CD4-positive, CD25-positive, alpha-beta regulatory T cell (primary cell): ENCODE results near the gene SV2C. TPM values are rescaled to one million over a fixed set of nuclear protein-coding genes. Genes with fewer than 3 reads are reported as not detected.

Source experiments
- ATAC-seq, 2 donors: fragments of 150-1000 bp; cut with Tn5 transposase; one replicate each; pipeline ENCODE4 v1.10.0; 2021; ENCODE audit warnings: low read depth in 2 of 2, moderate number of reproducible peaks in 2 of 2, moderate library complexity in 1 of 2
- DNase-seq, 3 donors: peaks; one replicate each; pipeline versions ENCODE4 v3.0.0 to v3.0.0-alpha.2; 2012 to 2022; ENCODE audit warnings: mixed read lengths in 1 of 3
- H3K27ac ChIP-seq: one replicate; pipeline ENCODE4 v1.7.0; 2013; ENCODE audit warnings: mild to moderate bottlenecking, low read length; ENCODE audit not compliant: insufficient read depth, poor library complexity, severe bottlenecking
- H3K27me3 ChIP-seq: one replicate; pipeline ENCODE4 v1.7.0; 2013; ENCODE audit warnings: low read length; ENCODE audit not compliant: control insufficient read depth, insufficient read depth
- H3K36me3 ChIP-seq: one replicate; pipeline ENCODE4 v1.7.0; 2013; ENCODE audit warnings: mild to moderate bottlenecking, low read length, moderate library complexity; ENCODE audit not compliant: control insufficient read depth, insufficient read depth
- H3K4me1 ChIP-seq: 2 replicates; pipeline ENCODE4 v1.7.0; 2013; ENCODE audit warnings: mild to moderate bottlenecking, low read length; ENCODE audit not compliant: insufficient read depth, control insufficient read depth, poor library complexity, severe bottlenecking
- H3K4me3 ChIP-seq: one replicate; pipeline ENCODE4 v1.7.0; 2013; ENCODE audit warnings: low read depth, mild to moderate bottlenecking, low read length, moderate library complexity
- H3K9me3 ChIP-seq, 2 experiments: 1 replicate in 1 of 2; 2 replicates in 1 of 2; pipeline ENCODE4 v1.7.0; 2013; ENCODE audit warnings: low read length in 2 of 2, mild to moderate bottlenecking in 1 of 2, moderate library complexity in 1 of 2; ENCODE audit not compliant: control insufficient read depth in 2 of 2
- H3K27ac Mint-ChIP-seq, 3 donors: one replicate each; pipeline ENCODE4 v1.8.0; 2020 to 2022; ENCODE audit warnings: mild to moderate bottlenecking in 3 of 3, mixed read lengths in 3 of 3, moderate library complexity in 2 of 3
- H3K27me3 Mint-ChIP-seq: one replicate; pipeline ENCODE4 v1.8.0; 2022; ENCODE audit warnings: mild to moderate bottlenecking, mixed read lengths
- H3K36me3 Mint-ChIP-seq: one replicate; pipeline ENCODE4 v1.8.0; 2020; ENCODE audit warnings: mixed read lengths
- H3K4me1 Mint-ChIP-seq, 4 donors: one replicate each; pipeline ENCODE4 v1.8.0; 2020 to 2022; ENCODE audit warnings: mixed read lengths in 4 of 4, mild to moderate bottlenecking in 1 of 4
- H3K4me3 Mint-ChIP-seq, 4 donors: one replicate each; pipeline ENCODE4 v1.8.0; 2020 to 2022; ENCODE audit warnings: mild to moderate bottlenecking in 4 of 4, mixed read lengths in 4 of 4, moderate library complexity in 3 of 4
- H3K9me3 Mint-ChIP-seq, 7 donors: one replicate each; pipeline ENCODE4 v1.8.0; 2020 to 2022; ENCODE audit warnings: mixed read lengths in 7 of 7, mild to moderate bottlenecking in 3 of 7, moderate library complexity in 2 of 7
- polyA plus RNA-seq, 4 donors: library from polyadenylated mRNA; unstranded; fragments of 300-500 nt; fragmentation: Illumina TruSeq; gene quantifications; one replicate each; pipeline ENCODE4 v1.2.3, GENCODE V29; 2021
- total RNA-seq: library from RNA; stranded (reverse); gene quantifications from one replicate; pipeline ENCODE4 v1.2.3, GENCODE V29; 2022

SV2C gene
- total and polyA plus RNA-seq, 5 donors from 2014 or later: 0.05 to 0.12 TPM; not detected in 3

GRCh38 chr5:76274571-76274970 lies 191.4 kb downstream of the SV2C start:
- no peaks in the 10 kb centered on the region for H3K9me3 Mint-ChIP-seq
- H3K4me1 ChIP-seq: no peaks in the 10 kb centered on the region
- no peak overlapping the region for H3K4me3 ChIP-seq
- H3K27me3 Mint-ChIP-seq: no peaks in the 10 kb centered on the region
- H3K27ac Mint-ChIP-seq: no peak overlapping the region
- H3K4me1 Mint-ChIP-seq: peaks cover 0 to 9% (median 8%) of the 10 kb centered on the region in 4 donors
- H3K36me3 Mint-ChIP-seq: no peaks in the 10 kb centered on the region
- H3K27ac ChIP-seq: no peak overlapping the region
- ATAC-seq (no peak), DNase-seq (no peak)
- H3K27me3 ChIP-seq: no peaks in the 10 kb centered on the region
- no peak overlapping the region for H3K4me3 Mint-ChIP-seq
- no peaks in the 10 kb centered on the region for H3K36me3 ChIP-seq
- H3K9me3 ChIP-seq: no peaks in the 10 kb centered on the region

GRCh38 chr5:76277736-76278135 lies 194.6 kb downstream of the SV2C start:
- no peaks in the 10 kb centered on the region for H3K36me3 ChIP-seq
- H3K9me3 ChIP-seq: no peaks in the 10 kb centered on the region
- no peak for ATAC-seq
- DNase-seq: no peak
- H3K4me1 ChIP-seq: no peaks in the 10 kb centered on the region
- no peak overlapping the region for H3K4me3 ChIP-seq
- H3K4me1 Mint-ChIP-seq: no peaks in the 10 kb centered on the region
- H3K27me3 Mint-ChIP-seq: no peaks in the 10 kb centered on the region
- H3K27me3 ChIP-seq: no peaks in the 10 kb centered on the region
- H3K36me3 Mint-ChIP-seq: no peaks in the 10 kb centered on the region
- no peaks in the 10 kb centered on the region for H3K9me3 Mint-ChIP-seq
- no peak overlapping the region for H3K27ac Mint-ChIP-seq
- no peak overlapping the region for H3K4me3 Mint-ChIP-seq
- no peak overlapping the region for H3K27ac ChIP-seq

- Mint-ChIP-seq H3K4me3 (no peak overlapping the region), H3K4me1 (no peaks in the 10 kb centered on the region), H3K9me3 (no peaks in the 10 kb centered on the region), H3K27ac (no peak overlapping the region), H3K36me3 (no peaks in the 10 kb centered on the region), H3K27me3 (no peaks in the 10 kb centered on the region)
- no peak overlapping the region for H3K27ac ChIP-seq
- no peak for ATAC-seq
- H3K36me3 ChIP-seq: no peaks in the 10 kb centered on the region
- H3K4me1 ChIP-seq: no peaks in the 10 kb centered on the region
- no peak for DNase-seq
- H3K9me3 ChIP-seq: no peaks in the 10 kb centered on the region
- H3K27me3 ChIP-seq: no peaks in the 10 kb centered on the region
- no peak overlapping the region for H3K4me3 ChIP-seq
Observed at GRCh38 chr5:76278261-76278789, 195.1 kb downstream of the SV2C start.

- no peak overlapping the region for H3K4me3 Mint-ChIP-seq
- Histone ChIP-seq H3K27me3 (no peaks in the 10 kb centered on the region), H3K27ac (no peak overlapping the region), H3K4me3 (no peak overlapping the region), H3K9me3 (no peaks in the 10 kb centered on the region), H3K36me3 (no peaks in the 10 kb centered on the region), H3K4me1 (no peaks in the 10 kb centered on the region)
- no peak for ATAC-seq
- H3K36me3 Mint-ChIP-seq: no peaks in the 10 kb centered on the region
- H3K9me3 Mint-ChIP-seq: no peaks in the 10 kb centered on the region
- DNase-seq: no peak
- H3K27me3 Mint-ChIP-seq: no peaks in the 10 kb centered on the region
- no peaks in the 10 kb centered on the region for H3K4me1 Mint-ChIP-seq
- H3K27ac Mint-ChIP-seq: no peak overlapping the region
Observed at GRCh38 chr5:76280494-76280893, 197.3 kb downstream of the SV2C start.

GRCh38 chr5:76283670-76284069 lies 200.5 kb downstream of the SV2C start:
- DNase-seq (peak in 1 of 3 donors; percentile 31), ATAC-seq (peak; percentile 50 to 60)
- Histone ChIP-seq H3K27ac (no peak overlapping the region), H3K4me3 (no peak overlapping the region), H3K36me3 (no peaks in the 10 kb centered on the region), H3K9me3 (no peaks in the 10 kb centered on the region), H3K27me3 (no peaks in the 10 kb centered on the region), H3K4me1 (no peaks in the 10 kb centered on the region)
- Mint-ChIP-seq H3K27me3 (no peaks in the 10 kb centered on the region), H3K4me3 (no peak overlapping the region), H3K4me1 (peaks cover 0 to 4% (median 0%) of the 10 kb centered on the region in 4 donors), H3K36me3 (no peaks in the 10 kb centered on the region), H3K9me3 (peaks cover 0 to 1% (median 0%) of the 10 kb centered on the region in 7 donors), H3K27ac (no peak overlapping the region)

- H3K9me3 Mint-ChIP-seq: peaks cover 0 to 4% (median 0%) of the 10 kb centered on the region in 7 donors
- no peaks in the 10 kb centered on the region for H3K36me3 Mint-ChIP-seq
- Histone ChIP-seq H3K4me1 (no peaks in the 10 kb centered on the region), H3K36me3 (no peaks in the 10 kb centered on the region), H3K4me3 (no peak overlapping the region), H3K27ac (no peak overlapping the region), H3K9me3 (no peaks in the 10 kb centered on the region), H3K27me3 (no peaks in the 10 kb centered on the region)
- peaks cover 11% of the 10 kb centered on the region for H3K27me3 Mint-ChIP-seq
- H3K4me1 Mint-ChIP-seq: peaks cover 0 to 4% (median 3%) of the 10 kb centered on the region in 4 donors
- ATAC-seq: no peak
- no peak overlapping the region for H3K4me3 Mint-ChIP-seq
- no peak overlapping the region for H3K27ac Mint-ChIP-seq
- DNase-seq: no peak
Observed at GRCh38 chr5:76289692-76290091, 206.5 kb downstream of the SV2C start.

- ATAC-seq (no peak), DNase-seq (no peak)
- Histone ChIP-seq H3K36me3 (no peaks in the 10 kb centered on the region), H3K4me1 (no peaks in the 10 kb centered on the region), H3K4me3 (no peak overlapping the region), H3K27me3 (no peaks in the 10 kb centered on the region), H3K27ac (no peak overlapping the region), H3K9me3 (no peaks in the 10 kb centered on the region)
- peaks cover 11% of the 10 kb centered on the region for H3K27me3 Mint-ChIP-seq
- no peak overlapping the region for H3K4me3 Mint-ChIP-seq
- peaks cover 0 to 4% (median 3%) of the 10 kb centered on the region in 4 donors for H3K4me1 Mint-ChIP-seq
- H3K9me3 Mint-ChIP-seq: peaks cover 0 to 4% (median 0%) of the 10 kb centered on the region in 7 donors
- H3K27ac Mint-ChIP-seq: peak overlapping the region in 2 of 3 donors; percentile 12 to 21
- H3K36me3 Mint-ChIP-seq: no peaks in the 10 kb centered on the region
Observed at GRCh38 chr5:76290321-76290757, 207.2 kb downstream of the SV2C start.

- H3K27me3 ChIP-seq: no peaks in the 10 kb centered on the region
- Mint-ChIP-seq H3K27me3 (peaks cover 11% of the 10 kb centered on the region), H3K27ac (no peak overlapping the region), H3K4me1 (peaks cover 0 to 6% (median 3%) of the 10 kb centered on the region in 4 donors), H3K4me3 (no peak overlapping the region), H3K9me3 (peaks cover 0 to 4% (median 0%) of the 10 kb centered on the region in 7 donors), H3K36me3 (no peaks in the 10 kb centered on the region)
- no peak overlapping the region for H3K4me3 ChIP-seq
- ATAC-seq: no peak
- H3K4me1 ChIP-seq: no peaks in the 10 kb centered on the region
- no peaks in the 10 kb centered on the region for H3K36me3 ChIP-seq
- no peak overlapping the region for H3K27ac ChIP-seq
- no peak for DNase-seq
- no peaks in the 10 kb centered on the region for H3K9me3 ChIP-seq
Observed at GRCh38 chr5:76291305-76292077, 208.3 kb downstream of the SV2C start.
